ENCODE results near the gene HIGD1A. TPM values are rescaled to one million over a fixed set of nuclear protein-coding genes. Genes with fewer than 3 reads are reported as not detected.

The HIGD1A gene
- polyA plus RNA-seq, 1 donor from 2014 or later = 350 TPM

- Histone ChIP-seq H3K4me2 (ENCODE audit: low read length) (no peak overlapping the region), H4K20me1 (ENCODE audit: insufficient read depth) (no peaks in the 10 kb centered on the region), H3K27ac (ENCODE audit: low read length) (no peak overlapping the region), H2AFZ (ENCODE audit: low read depth, low read length) (no peak overlapping the region), H3K27me3 (ENCODE audit: insufficient read depth, low read depth, low read length) (no peaks in the 10 kb centered on the region), H3K9me2 (ENCODE audit: insufficient read depth, low read length) (no peaks in the 10 kb centered on the region), H3K36me3 (ENCODE audit: insufficient read depth, low read length) (no peaks in the 10 kb centered on the region), H3K9ac (ENCODE audit: low read length) (no peak overlapping the region), H3K79me2 (replicated peaks; ENCODE audit: insufficient read depth, low read length) (no peaks in the 10 kb centered on the region), H3K9me3 (ENCODE audit: low read length) (no peaks in the 10 kb centered on the region), H3F3A (ENCODE audit: insufficient read depth, low read length, poor library complexity, severe bottlenecking) (no peaks in the 10 kb centered on the region), H3K4me3 (ENCODE audit: low read length) (no peak overlapping the region)
- TF ChIP-seq SMC3 (conservative IDR thresholded peaks at IDR 0.05; ENCODE audit: poor library complexity) (no peak), TAF1 (IDR thresholded peaks at IDR 0.05; ENCODE audit: low read depth) (no peak), CTCF (IDR thresholded peaks at IDR 0.05; ENCODE audit: poor library complexity, severe bottlenecking) (no peak), MXI1 (conservative IDR thresholded peaks at IDR 0.05; ENCODE audit: poor library complexity, severe bottlenecking) (no peak), POLR2AphosphoS5 (IDR thresholded peaks at IDR 0.05) (no peak), REST (IDR thresholded peaks at IDR 0.05; ENCODE audit: borderline replicate concordance) (no peak), EZH2 (IDR thresholded peaks at IDR 0.05; ENCODE audit: borderline replicate concordance, insufficient read depth, low read length, poor library complexity, severe bottlenecking) (no peak), RAD21 (conservative IDR thresholded peaks at IDR 0.05) (no peak), EP300 (conservative IDR thresholded peaks at IDR 0.05; ENCODE audit: poor library complexity, severe bottlenecking) (no peak)
Measured at GRCh38 chr3:42739401-42740158, 64.7 kb downstream of the HIGD1A start.

- no peak for TF ChIP-seq EP300 (conservative IDR thresholded peaks at IDR 0.05; ENCODE audit: poor library complexity, severe bottlenecking)
- no peak for TF ChIP-seq POLR2AphosphoS5 (IDR thresholded peaks at IDR 0.05)
- TF ChIP-seq REST (IDR thresholded peaks at IDR 0.05; ENCODE audit: borderline replicate concordance) = no peak
- TF ChIP-seq SMC3 (conservative IDR thresholded peaks at IDR 0.05; ENCODE audit: poor library complexity) = no peak
- TF ChIP-seq RAD21 (conservative IDR thresholded peaks at IDR 0.05) = no peak
- no peak for TF ChIP-seq MXI1 (conservative IDR thresholded peaks at IDR 0.05; ENCODE audit: poor library complexity, severe bottlenecking)
- no peak for TF ChIP-seq EZH2 (IDR thresholded peaks at IDR 0.05; ENCODE audit: borderline replicate concordance, insufficient read depth, low read length, poor library complexity, severe bottlenecking)
- no peak for TF ChIP-seq TAF1 (IDR thresholded peaks at IDR 0.05; ENCODE audit: low read depth)
- TF ChIP-seq CTCF (IDR thresholded peaks at IDR 0.05; ENCODE audit: poor library complexity, severe bottlenecking) = no peak
- H3K79me2 ChIP-seq (replicated peaks; ENCODE audit: insufficient read depth, low read length) = no peaks in the 10 kb centered on the region
Measured at GRCh38 chr3:42736531-42736930, 67.8 kb downstream of the HIGD1A start.

More at GRCh38 chr3:42736531-42736930, 67.8 kb downstream of the HIGD1A start:
- no peaks in the 10 kb centered on the region for H3K27me3 ChIP-seq (ENCODE audit: insufficient read depth, low read depth, low read length)
- H4K20me1 ChIP-seq (ENCODE audit: insufficient read depth) = no peaks in the 10 kb centered on the region
- no peak overlapping the region for H3K4me3 ChIP-seq (ENCODE audit: low read length)
- no peaks in the 10 kb centered on the region for H3F3A ChIP-seq (ENCODE audit: insufficient read depth, low read length, poor library complexity, severe bottlenecking)
- H3K4me2 ChIP-seq (ENCODE audit: low read length) = no peak overlapping the region
- no peak overlapping the region for H3K27ac ChIP-seq (ENCODE audit: low read length)
- no peaks in the 10 kb centered on the region for H3K9me3 ChIP-seq (ENCODE audit: low read length)
- no peak overlapping the region for H3K9ac ChIP-seq (ENCODE audit: low read length)
- no peak overlapping the region for H2AFZ ChIP-seq (ENCODE audit: low read depth, low read length)
- no peaks in the 10 kb centered on the region for H3K36me3 ChIP-seq (ENCODE audit: insufficient read depth, low read length)
- no peaks in the 10 kb centered on the region for H3K9me2 ChIP-seq (ENCODE audit: insufficient read depth, low read length)

Data from neural cell (in vitro differentiated cells).